ENCODE data around the gene KCNJ5.

DNA sequence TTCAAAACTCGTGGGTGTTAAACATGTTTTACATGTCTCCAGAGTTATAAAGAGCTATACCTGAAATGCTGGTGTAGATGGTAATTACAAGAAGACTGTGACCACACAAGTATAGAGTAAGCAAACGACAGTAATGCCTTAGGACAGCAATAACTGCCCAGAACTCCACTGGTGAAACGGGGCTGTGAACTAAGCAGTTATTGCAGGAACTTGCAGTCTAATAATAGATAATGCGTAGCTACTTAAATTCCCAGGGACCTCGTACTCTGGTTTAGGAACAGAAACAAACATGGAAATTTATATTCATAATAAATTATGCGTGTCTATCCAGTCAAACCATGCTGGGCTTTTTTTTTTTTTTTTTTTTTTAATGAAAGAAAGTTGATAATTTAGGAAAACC is 76.4 kb downstream of the KCNJ5 start:
- TF ChIP-seq, protein P1, sequence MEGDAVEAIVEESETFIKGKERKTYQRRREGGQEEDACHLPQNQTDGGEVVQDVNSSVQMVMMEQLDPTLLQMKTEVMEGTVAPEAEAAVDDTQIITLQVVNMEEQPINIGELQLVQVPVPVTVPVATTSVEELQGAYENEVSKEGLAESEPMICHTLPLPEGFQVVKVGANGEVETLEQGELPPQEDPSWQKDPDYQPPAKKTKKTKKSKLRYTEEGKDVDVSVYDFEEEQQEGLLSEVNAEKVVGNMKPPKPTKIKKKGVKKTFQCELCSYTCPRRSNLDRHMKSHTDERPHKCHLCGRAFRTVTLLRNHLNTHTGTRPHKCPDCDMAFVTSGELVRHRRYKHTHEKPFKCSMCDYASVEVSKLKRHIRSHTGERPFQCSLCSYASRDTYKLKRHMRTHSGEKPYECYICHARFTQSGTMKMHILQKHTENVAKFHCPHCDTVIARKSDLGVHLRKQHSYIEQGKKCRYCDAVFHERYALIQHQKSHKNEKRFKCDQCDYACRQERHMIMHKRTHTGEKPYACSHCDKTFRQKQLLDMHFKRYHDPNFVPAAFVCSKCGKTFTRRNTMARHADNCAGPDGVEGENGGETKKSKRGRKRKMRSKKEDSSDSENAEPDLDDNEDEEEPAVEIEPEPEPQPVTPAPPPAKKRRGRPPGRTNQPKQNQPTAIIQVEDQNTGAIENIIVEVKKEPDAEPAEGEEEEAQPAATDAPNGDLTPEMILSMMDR (IDR thresholded peaks at IDR 0.05; ENCODE audit: low read depth, low read length, poor library complexity, severe bottlenecking): no peak
- TF ChIP-seq EZH2phosphoT487 (IDR thresholded peaks at IDR 0.05; ENCODE audit: borderline replicate concordance, low read length): no peak

All from DOHH2 (cell line).